ENCODE measurements around the gene OXSM. TPM values are rescaled to one million over a fixed set of nuclear protein-coding genes. Genes with fewer than 3 reads are reported as not detected.

Gene OXSM
- total RNA-seq, 1 donor from 2014 or later, result 1.6 TPM

- H3K79me2 ChIP-seq (ENCODE audit: low read depth), result no peaks in the 10 kb centered on the region
- peak; percentile 10 for DNase-seq (ENCODE audit: low spot score)
- H3K27ac Mint-ChIP-seq, result no peak overlapping the region
- H3K4me1 ChIP-seq, result peaks cover 14% of the 10 kb centered on the region
- H3K36me3 ChIP-seq, result no peaks in the 10 kb centered on the region
- H3K4me1 Mint-ChIP-seq, result peaks cover 12% of the 10 kb centered on the region
- H3K9me3 Mint-ChIP-seq, result no peaks in the 10 kb centered on the region
- no peak overlapping the region for H3K27ac ChIP-seq
- H2AFZ ChIP-seq (replicated peaks), result no peak overlapping the region
- H3K4me3 Mint-ChIP-seq, result no peak overlapping the region
- H3K4me2 ChIP-seq, result no peak overlapping the region
- H3K36me3 Mint-ChIP-seq, result no peaks in the 10 kb centered on the region
- H3K9me3 ChIP-seq (ENCODE audit: low read depth), result no peaks in the 10 kb centered on the region
- no peak overlapping the region for H3K4me3 ChIP-seq
- no peaks in the 10 kb centered on the region for H3K27me3 Mint-ChIP-seq (ENCODE audit: insufficient read depth, low read depth)
- TF ChIP-seq CTCF (IDR thresholded peaks at IDR 0.05), result no peak
- TF ChIP-seq EZH2phosphoT487 (IDR thresholded peaks at IDR 0.05), result no peak
- TF ChIP-seq EZH2 (IDR thresholded peaks at IDR 0.05), result no peak
- no peaks in the 10 kb centered on the region for H3K27me3 ChIP-seq
- H4K20me1 ChIP-seq (ENCODE audit: low read depth), result no peaks in the 10 kb centered on the region
- H3K9ac ChIP-seq, result no peak overlapping the region
- no peaks in the 10 kb centered on the region for H3F3A ChIP-seq (ENCODE audit: low read depth)
Measured at GRCh38 chr3:25830373-25831280, 40.7 kb downstream of the OXSM start.

- TF ChIP-seq EZH2 (IDR thresholded peaks at IDR 0.05), result no peak
- TF ChIP-seq EZH2phosphoT487 (IDR thresholded peaks at IDR 0.05), result no peak
- TF ChIP-seq CTCF (IDR thresholded peaks at IDR 0.05), result peak; percentile 37
- peak; percentile 41 for DNase-seq (ENCODE audit: low spot score)
- Mint-ChIP-seq H3K9me3 (no peaks in the 10 kb centered on the region), H3K27me3 (ENCODE audit: insufficient read depth, low read depth) (no peaks in the 10 kb centered on the region), H3K27ac (peak overlapping the region; percentile 14), H3K36me3 (no peaks in the 10 kb centered on the region), H3K4me3 (no peak overlapping the region), H3K4me1 (peaks cover 12% of the 10 kb centered on the region)
- Histone ChIP-seq H3K27me3 (no peaks in the 10 kb centered on the region), H3K9ac (no peak overlapping the region), H4K20me1 (ENCODE audit: low read depth) (no peaks in the 10 kb centered on the region), H3K9me3 (ENCODE audit: low read depth) (no peaks in the 10 kb centered on the region), H3K36me3 (no peaks in the 10 kb centered on the region), H3K4me2 (no peak overlapping the region), H2AFZ (replicated peaks) (peak overlapping the region; percentile 81), H3K4me1 (peaks cover 14% of the 10 kb centered on the region), H3F3A (ENCODE audit: low read depth) (no peaks in the 10 kb centered on the region), H3K27ac (no peak overlapping the region), H3K79me2 (ENCODE audit: low read depth) (no peaks in the 10 kb centered on the region), H3K4me3 (no peak overlapping the region)
Measured at GRCh38 chr3:25831578-25831977, 41.7 kb downstream of the OXSM start.

- no peaks in the 10 kb centered on the region for H3K9me3 ChIP-seq (ENCODE audit: low read depth)
- DNase-seq (ENCODE audit: low spot score), result no peak
Measured at GRCh38 chr3:25834346-25834745, 44.5 kb downstream of the OXSM start.

More at GRCh38 chr3:25834346-25834745, 44.5 kb downstream of the OXSM start:
- no peaks in the 10 kb centered on the region for H3K36me3 Mint-ChIP-seq
- Histone ChIP-seq H3K79me2 (ENCODE audit: low read depth) (no peaks in the 10 kb centered on the region), H3K27me3 (no peaks in the 10 kb centered on the region), H3K4me1 (peaks cover 14% of the 10 kb centered on the region), H3K4me2 (no peak overlapping the region), H3K9ac (no peak overlapping the region), H3F3A (ENCODE audit: low read depth) (no peaks in the 10 kb centered on the region), H3K27ac (no peak overlapping the region), H4K20me1 (ENCODE audit: low read depth) (no peaks in the 10 kb centered on the region), H3K4me3 (no peak overlapping the region), H3K36me3 (no peaks in the 10 kb centered on the region), H2AFZ (replicated peaks) (no peak overlapping the region)
- no peaks in the 10 kb centered on the region for H3K27me3 Mint-ChIP-seq (ENCODE audit: insufficient read depth, low read depth)
- H3K4me3 Mint-ChIP-seq, result no peak overlapping the region
- H3K4me1 Mint-ChIP-seq, result peaks cover 12% of the 10 kb centered on the region
- H3K27ac Mint-ChIP-seq, result no peak overlapping the region
- TF ChIP-seq CTCF (IDR thresholded peaks at IDR 0.05) (no peak), EZH2 (IDR thresholded peaks at IDR 0.05) (no peak), EZH2phosphoT487 (IDR thresholded peaks at IDR 0.05) (no peak)
- H3K9me3 Mint-ChIP-seq, result peaks cover 6% of the 10 kb centered on the region
